Effector memory CD8-positive, alpha-beta T cell (primary cell): Measurements from ENCODE around the gene CDH11.

Experiments used
- ATAC-seq: fragments of 150-1000 bp; cut with Tn5 transposase; replicated peaks from 2 replicates; pipeline ENCODE4 v1.10.0; 2021; ENCODE audit warnings: mild to moderate bottlenecking, moderate library complexity
- DNase-seq, 3 experiments: peaks; one replicate each; pipeline ENCODE4 v3.0.0; 2021
- H3K27ac Mint-ChIP-seq, 2 donors: one replicate each; pipeline ENCODE4 v1.8.0; 2022; ENCODE audit warnings: mild to moderate bottlenecking in 2 of 2, mixed read lengths in 2 of 2, moderate library complexity in 2 of 2
- H3K27me3 Mint-ChIP-seq, 2 donors: one replicate each; pipeline ENCODE4 v1.8.0; 2022; ENCODE audit warnings: mixed read lengths in 2 of 2
- H3K36me3 Mint-ChIP-seq: one replicate; pipeline ENCODE4 v1.8.0; 2022; ENCODE audit warnings: mild to moderate bottlenecking, moderate library complexity, mixed read lengths; ENCODE audit not compliant: insufficient read depth
- H3K4me1 Mint-ChIP-seq, 2 donors: one replicate each; pipeline ENCODE4 v1.8.0; 2022; ENCODE audit warnings: low read depth in 2 of 2, mixed read lengths in 2 of 2
- H3K4me3 Mint-ChIP-seq, 2 donors: one replicate each; pipeline ENCODE4 v1.8.0; 2022; ENCODE audit warnings: mild to moderate bottlenecking in 2 of 2, mixed read lengths in 2 of 2, moderate library complexity in 2 of 2
- H3K9me3 Mint-ChIP-seq, 2 donors: one replicate each; pipeline ENCODE4 v1.8.0; 2022; ENCODE audit warnings: mixed read lengths in 2 of 2

CDH11 gene

DNA sequence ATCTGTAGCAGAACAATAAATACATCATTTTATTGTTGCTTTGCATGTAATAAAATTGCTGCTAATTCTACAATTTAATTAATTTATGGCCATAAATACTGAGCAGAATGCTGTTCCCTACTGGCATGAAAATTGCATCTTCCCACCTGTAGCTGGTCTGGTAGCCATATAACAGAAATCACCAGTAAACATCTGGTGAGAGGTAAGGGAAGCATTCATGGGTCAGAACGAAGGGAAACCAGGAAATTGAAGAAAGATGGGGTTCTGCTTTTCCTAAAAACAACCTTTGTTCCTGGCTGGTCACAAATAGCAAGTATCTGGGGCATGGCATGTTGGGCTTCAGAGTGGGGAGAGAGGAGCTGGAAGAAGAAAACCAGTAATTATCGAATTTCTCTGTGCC lies 128.4 kb downstream of the CDH11 start:
- Mint-ChIP-seq H3K27ac (no peak overlapping the region), H3K4me3 (no peak overlapping the region), H3K36me3 (no peaks in the 10 kb centered on the region), H3K27me3 (no peaks in the 10 kb centered on the region), H3K4me1 (no peaks in the 10 kb centered on the region), H3K9me3 (peaks cover 7 to 15% of the 10 kb centered on the region in 2 donors)
- DNase-seq (no peak), ATAC-seq (no peak)

DNA sequence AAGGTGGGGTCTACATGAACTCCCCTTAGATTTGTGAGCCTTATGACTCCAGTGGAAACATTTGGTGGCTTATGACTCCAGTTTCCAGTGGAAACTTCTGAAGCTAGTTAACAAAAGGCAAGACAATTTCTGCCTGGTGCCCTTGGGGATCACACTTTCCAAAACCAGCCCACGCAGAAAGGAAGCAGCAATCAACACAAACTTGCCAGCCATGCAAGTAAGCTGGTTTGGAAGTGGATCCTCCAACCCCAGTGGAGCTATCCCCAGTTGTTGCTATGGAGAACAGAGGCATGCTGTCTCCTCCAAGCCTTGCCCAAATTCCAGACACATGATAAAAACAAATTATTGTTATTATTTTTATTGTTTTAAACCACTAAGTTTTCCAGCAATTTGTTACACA lies 130.9 kb downstream of the CDH11 start:
- Mint-ChIP-seq H3K36me3 (no peaks in the 10 kb centered on the region), H3K4me3 (no peak overlapping the region), H3K27ac (no peak overlapping the region), H3K9me3 (peaks cover 8 to 15% of the 10 kb centered on the region in 2 donors), H3K4me1 (no peaks in the 10 kb centered on the region), H3K27me3 (no peaks in the 10 kb centered on the region)
- DNase-seq (no peak), ATAC-seq (no peak)

DNA sequence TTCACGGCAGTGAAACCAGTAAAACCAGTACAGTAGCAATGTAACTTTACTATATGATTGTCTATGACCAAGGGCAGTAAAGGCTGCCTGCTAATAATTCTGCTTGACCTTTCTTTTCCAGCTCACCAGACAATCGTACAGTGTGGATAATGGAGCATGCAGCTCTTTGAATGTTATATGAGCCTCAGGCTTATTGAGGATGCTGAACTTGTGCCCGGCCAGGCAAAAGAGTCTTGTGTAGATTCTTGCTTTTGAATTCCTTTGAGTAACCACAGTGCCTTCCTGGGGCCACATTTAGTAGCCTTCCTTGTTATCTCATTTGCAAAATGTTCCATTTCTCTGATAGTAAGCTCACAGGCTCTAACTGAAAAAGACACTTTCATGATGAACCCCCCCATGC lies 131.8 kb downstream of the CDH11 start:
- H3K36me3 Mint-ChIP-seq = no peaks in the 10 kb centered on the region
- H3K27me3 Mint-ChIP-seq = no peaks in the 10 kb centered on the region
- no peak overlapping the region for H3K27ac Mint-ChIP-seq
- DNase-seq (no peak), ATAC-seq (no peak)
- H3K4me1 Mint-ChIP-seq = no peaks in the 10 kb centered on the region
- no peak overlapping the region for H3K4me3 Mint-ChIP-seq
- peaks cover 7 to 9% of the 10 kb centered on the region in 2 donors for H3K9me3 Mint-ChIP-seq

DNA sequence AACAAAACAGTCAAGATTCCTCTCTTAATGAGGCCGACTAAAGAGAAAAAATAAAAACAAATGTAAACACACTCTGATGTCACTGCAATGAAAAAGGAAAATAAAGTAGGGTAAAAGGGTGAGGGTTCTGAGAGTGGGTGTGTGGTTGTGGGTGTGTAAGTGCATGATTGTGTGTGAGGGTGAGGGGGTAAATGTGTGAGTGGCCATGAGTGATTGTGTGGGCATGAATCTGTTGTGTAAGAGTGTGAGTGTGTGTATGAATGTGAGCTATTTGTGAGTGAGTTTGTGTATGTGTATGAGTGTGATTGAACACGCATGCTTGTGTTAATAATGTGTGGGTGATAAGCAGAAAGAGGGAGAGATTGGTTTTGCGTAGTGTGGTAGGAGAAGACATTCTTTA lies 132.8 kb downstream of the CDH11 start:
- H3K4me3 Mint-ChIP-seq = no peak overlapping the region
- H3K36me3 Mint-ChIP-seq = no peaks in the 10 kb centered on the region
- no peaks in the 10 kb centered on the region for H3K4me1 Mint-ChIP-seq
- H3K9me3 Mint-ChIP-seq = peaks cover 7 to 9% of the 10 kb centered on the region in 2 donors
- H3K27ac Mint-ChIP-seq = no peak overlapping the region
- H3K27me3 Mint-ChIP-seq = no peaks in the 10 kb centered on the region
- no peak for DNase-seq
- no peak for ATAC-seq

DNA sequence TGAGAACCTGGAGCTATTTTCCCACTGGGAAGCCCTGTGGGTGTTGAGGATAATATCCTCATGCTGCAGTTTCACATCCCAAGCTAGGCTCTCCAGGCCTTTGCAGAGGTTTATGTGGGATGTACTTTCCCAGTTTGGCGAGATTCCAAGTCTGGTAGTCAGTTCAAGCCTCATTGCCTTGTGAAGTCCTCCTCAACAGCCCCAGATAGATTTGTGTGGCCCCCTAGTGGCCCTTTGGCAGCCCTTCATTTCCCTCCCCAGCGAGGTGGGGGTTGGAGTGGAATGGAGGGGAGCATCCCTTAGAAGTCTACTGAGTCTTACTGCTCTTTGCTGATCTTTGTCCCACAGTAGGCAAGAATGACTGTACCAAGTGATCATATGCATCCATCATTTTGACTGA lies 137.9 kb downstream of the CDH11 start:
- Mint-ChIP-seq H3K4me1 (no peaks in the 10 kb centered on the region), H3K27me3 (no peaks in the 10 kb centered on the region), H3K27ac (no peak overlapping the region), H3K36me3 (no peaks in the 10 kb centered on the region), H3K9me3 (peaks cover 7 to 9% of the 10 kb centered on the region in 2 donors), H3K4me3 (no peak overlapping the region)
- DNase-seq (no peak), ATAC-seq (no peak)

DNA sequence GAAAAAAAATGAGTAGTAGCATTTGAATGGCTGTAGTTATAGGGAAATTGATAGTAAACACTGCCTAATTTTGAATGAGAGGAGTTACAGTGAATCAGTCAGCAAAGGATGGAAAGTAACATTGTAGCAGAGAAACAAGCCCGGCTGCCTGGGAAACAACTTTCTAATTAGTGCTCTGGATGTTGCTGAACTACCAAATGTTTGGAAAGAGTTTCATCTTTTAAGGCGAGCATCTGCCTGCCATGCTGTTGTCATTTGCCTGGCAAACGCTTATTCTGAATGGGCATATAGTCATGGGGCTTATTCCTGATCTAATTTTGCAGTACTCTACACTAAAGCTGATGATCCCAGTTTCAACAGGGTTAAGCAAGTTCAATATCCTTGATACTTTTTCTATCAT lies 138.6 kb downstream of the CDH11 start:
- Mint-ChIP-seq H3K36me3 (no peaks in the 10 kb centered on the region), H3K27me3 (no peaks in the 10 kb centered on the region), H3K4me3 (no peak overlapping the region), H3K4me1 (no peaks in the 10 kb centered on the region), H3K27ac (no peak overlapping the region), H3K9me3 (peaks cover 6 to 7% of the 10 kb centered on the region in 2 donors)
- ATAC-seq = no peak
- no peak for DNase-seq

DNA sequence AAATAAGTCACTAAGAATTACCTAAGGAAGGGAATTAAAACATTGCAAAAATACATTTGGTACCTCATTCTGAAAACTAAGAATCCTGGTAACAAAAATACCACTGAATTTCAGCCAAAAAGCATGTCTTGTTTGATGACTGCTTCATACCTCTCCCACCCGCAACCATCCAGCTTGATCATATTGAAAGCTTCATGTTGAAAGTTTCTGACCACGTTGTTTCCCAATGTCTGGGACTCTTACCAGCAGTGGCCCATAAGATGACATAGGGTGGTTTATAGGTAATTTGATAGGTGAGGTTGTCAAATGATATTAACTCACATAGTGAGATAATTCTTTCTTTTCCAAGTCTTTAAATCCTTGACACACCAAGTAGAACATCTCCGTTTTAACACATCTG lies 139.3 kb downstream of the CDH11 start:
- peaks cover 4 to 7% of the 10 kb centered on the region in 2 donors for H3K9me3 Mint-ChIP-seq
- H3K4me1 Mint-ChIP-seq = no peaks in the 10 kb centered on the region
- no peaks in the 10 kb centered on the region for H3K36me3 Mint-ChIP-seq
- no peak for ATAC-seq
- no peak overlapping the region for H3K4me3 Mint-ChIP-seq
- no peak overlapping the region for H3K27ac Mint-ChIP-seq
- no peak for DNase-seq
- no peaks in the 10 kb centered on the region for H3K27me3 Mint-ChIP-seq

DNA sequence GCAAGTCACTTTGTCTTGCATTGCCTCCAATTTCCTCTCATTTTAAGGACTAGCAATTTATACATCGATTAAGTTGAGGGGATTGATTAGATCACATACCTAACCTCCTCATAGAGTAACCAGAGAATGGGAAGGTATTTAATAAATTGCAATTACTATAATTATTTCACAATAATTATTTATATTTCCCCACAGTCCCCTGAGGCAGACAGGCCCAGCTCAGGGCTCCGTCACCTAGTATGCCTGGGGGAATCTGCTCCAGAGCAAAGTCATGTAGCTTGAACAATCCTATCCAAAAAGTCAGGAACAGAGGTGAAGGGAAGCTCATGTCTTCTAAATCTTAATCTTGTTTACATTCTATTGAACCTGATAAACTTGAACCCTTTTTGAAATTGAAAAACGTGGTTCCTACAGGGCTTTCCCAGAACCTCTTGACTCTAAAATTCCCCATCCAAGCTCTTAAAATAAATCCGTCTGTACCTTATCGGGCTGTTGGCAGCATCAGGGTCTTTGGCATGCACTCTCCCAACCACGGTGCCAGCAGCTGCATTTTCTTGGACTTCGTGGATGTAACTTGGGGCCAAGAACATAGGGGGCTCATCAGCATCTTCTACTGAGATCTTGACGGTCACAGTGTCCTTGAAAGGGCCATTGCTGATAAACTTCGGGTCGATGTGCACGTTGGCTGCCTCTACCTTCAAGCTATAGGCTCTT lies 140.1 kb downstream of the CDH11 start:
- ATAC-seq = no peak

DNA sequence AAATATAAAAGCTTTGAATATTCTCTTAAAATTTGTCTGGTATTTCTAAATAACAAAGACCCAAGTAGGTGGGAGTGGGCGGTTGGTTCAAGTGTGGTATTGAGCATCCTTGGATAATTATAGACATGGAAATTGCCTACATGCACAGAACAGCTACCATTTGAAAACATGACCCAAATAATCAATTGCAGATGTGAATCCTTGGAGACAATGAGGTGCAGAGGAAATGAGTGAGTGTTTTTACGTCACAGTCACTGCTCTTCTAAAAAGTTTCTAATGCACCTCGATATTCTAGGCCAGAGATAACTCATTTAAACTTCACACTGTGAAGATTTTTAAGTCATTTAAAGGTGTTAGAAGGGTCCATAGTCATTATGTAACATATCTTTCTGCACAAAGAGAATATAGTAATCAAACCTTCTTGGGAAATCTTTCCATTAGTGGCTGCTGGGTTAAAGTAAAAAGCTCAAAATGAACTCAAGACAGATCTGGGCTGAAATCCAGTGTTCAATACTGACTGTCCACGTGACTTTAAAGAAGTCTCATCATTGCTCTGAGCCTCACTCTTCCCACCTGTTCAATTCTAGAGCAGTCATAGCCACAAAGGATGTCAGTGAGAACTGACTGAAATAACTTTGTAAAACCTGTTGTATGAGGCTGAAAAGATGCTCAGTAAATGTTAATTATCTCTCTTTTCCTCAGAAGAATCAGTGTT lies 144.5 kb downstream of the CDH11 start:
- Mint-ChIP-seq H3K4me1 (no peaks in the 10 kb centered on the region), H3K27ac (no peak overlapping the region), H3K27me3 (no peaks in the 10 kb centered on the region), H3K4me3 (no peak overlapping the region), H3K36me3 (no peaks in the 10 kb centered on the region), H3K9me3 (peaks cover 6 to 14% of the 10 kb centered on the region in 2 donors)
- ATAC-seq = no peak
- DNase-seq = no peak

More for the DNA sequence above, 140.1 kb downstream of the CDH11 start:
- H3K27me3 Mint-ChIP-seq = no peaks in the 10 kb centered on the region
- H3K27ac Mint-ChIP-seq = no peak overlapping the region
- no peak overlapping the region for H3K4me3 Mint-ChIP-seq
- peaks cover 4 to 7% of the 10 kb centered on the region in 2 donors for H3K9me3 Mint-ChIP-seq
- no peaks in the 10 kb centered on the region for H3K4me1 Mint-ChIP-seq
- no peaks in the 10 kb centered on the region for H3K36me3 Mint-ChIP-seq
- DNase-seq = no peak

DNA sequence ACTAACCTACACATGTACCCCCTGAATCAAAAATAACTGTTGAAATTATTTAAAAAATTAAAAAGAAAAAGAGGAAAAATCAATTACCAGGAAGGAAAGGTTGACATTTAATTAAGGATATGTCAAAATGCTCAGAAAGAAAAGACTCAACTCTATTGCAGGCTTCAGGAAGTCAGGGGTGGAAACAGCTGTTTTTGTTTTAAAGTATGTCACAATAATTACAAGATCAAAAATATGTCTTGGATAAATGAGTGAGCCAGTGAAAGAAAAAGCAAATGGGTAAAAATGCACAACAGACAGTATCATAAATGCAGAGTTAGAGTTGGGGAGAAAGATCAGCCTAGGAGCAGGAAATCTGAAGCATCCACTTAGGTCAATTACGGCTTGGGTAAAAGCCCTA lies 146.0 kb downstream of the CDH11 start:
- Mint-ChIP-seq H3K9me3 (peaks cover 6 to 14% of the 10 kb centered on the region in 2 donors), H3K27me3 (no peaks in the 10 kb centered on the region), H3K4me1 (no peaks in the 10 kb centered on the region), H3K27ac (no peak overlapping the region), H3K36me3 (no peaks in the 10 kb centered on the region), H3K4me3 (no peak overlapping the region)
- DNase-seq (no peak), ATAC-seq (no peak)

DNA sequence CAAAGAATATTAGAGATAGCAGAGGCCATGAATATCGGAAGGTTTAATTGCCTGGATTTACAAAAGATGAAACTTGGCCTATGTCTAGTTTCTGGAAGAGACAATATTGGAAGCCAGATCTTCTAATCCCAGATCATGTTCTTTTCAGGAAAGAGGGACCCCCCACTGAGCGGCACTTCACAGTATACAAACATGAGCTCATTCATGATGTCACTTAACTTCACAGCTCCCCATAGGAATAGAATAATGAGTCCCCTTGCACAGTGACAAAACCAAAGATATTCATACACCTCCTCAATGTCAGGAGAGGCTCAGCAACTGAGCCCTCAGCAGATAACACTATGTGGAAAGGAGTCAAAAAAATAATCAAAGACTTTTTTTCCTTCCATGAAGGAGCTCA lies 147.5 kb downstream of the CDH11 start:
- ATAC-seq = no peak
- Mint-ChIP-seq H3K9me3 (peaks cover 5 to 6% of the 10 kb centered on the region in 2 donors), H3K27me3 (no peaks in the 10 kb centered on the region), H3K4me1 (no peaks in the 10 kb centered on the region), H3K27ac (no peak overlapping the region), H3K4me3 (no peak overlapping the region), H3K36me3 (no peaks in the 10 kb centered on the region)
- DNase-seq = no peak

DNA sequence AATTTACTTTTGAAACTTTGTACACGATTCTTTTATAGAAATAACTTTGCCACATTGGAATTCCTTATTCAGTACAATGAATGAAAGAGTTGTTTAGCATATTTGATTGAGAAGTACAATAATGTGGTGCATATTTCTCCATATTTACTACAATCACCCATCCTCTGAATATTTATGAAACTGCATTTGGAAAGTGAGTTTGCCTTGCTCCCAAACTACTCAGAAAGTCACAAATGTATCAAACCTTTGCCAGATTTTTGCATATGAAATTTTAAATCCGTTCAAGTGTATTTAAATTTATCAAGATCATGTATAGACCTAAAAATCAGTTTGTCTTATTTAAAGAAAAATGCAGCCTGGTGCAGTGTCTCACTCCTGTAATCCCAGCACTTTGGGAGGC lies 148.7 kb downstream of the CDH11 start:
- Mint-ChIP-seq H3K4me3 (no peak overlapping the region), H3K27ac (no peak overlapping the region), H3K36me3 (no peaks in the 10 kb centered on the region), H3K9me3 (peaks cover 5 to 6% of the 10 kb centered on the region in 2 donors), H3K27me3 (no peaks in the 10 kb centered on the region), H3K4me1 (no peaks in the 10 kb centered on the region)
- DNase-seq = no peak
- ATAC-seq = no peak

DNA sequence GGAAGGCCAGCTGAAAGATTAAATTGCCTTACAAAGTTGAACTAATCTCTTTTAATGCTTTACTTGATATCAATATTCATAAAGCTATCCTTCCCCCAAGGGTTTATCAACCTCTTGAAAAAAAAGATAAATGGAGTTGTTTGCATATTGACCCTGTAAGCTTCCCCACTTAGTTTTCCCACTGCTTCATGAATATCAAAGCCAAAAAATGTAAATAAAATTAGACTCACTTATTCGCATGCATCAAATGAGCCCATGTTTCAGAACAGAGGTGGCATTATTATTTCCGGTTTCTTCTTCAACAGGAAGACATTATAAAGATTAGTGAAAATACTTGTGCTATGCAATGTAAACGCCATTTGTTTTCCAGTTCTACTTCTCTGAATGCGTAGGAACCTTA lies 150.7 kb downstream of the CDH11 start:
- ATAC-seq = no peak
- Mint-ChIP-seq H3K27ac (no peak overlapping the region), H3K4me1 (no peaks in the 10 kb centered on the region), H3K4me3 (no peak overlapping the region), H3K36me3 (no peaks in the 10 kb centered on the region), H3K27me3 (no peaks in the 10 kb centered on the region), H3K9me3 (peaks cover 5% of the 10 kb centered on the region in 2 donors)
- DNase-seq = no peak

DNA sequence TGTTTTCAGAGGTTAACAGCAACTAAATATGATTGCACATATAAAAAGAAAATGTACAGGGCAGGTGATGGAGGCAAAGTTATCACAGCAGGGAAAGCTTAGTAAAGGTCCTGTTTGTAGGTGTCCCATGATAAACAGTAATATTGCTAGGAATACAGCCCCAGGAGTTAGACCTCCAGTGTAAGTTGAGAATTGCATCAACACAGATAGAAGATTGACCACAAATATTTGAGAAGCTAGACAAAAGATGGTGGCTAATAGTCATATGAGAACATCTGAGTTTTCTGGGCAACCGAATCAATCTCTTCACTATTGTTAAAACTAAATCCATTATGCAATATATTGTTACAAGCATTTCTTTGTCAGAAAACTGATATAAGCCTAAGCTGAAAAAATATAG lies 152.6 kb downstream of the CDH11 start:
- Mint-ChIP-seq H3K36me3 (no peaks in the 10 kb centered on the region), H3K27ac (no peak overlapping the region), H3K4me3 (no peak overlapping the region), H3K4me1 (no peaks in the 10 kb centered on the region), H3K9me3 (no peaks in the 10 kb centered on the region), H3K27me3 (no peaks in the 10 kb centered on the region)
- ATAC-seq = no peak
- DNase-seq = no peak
